ENCODE measurements around the gene ATRAID. TPM values are rescaled to one million over a fixed set of nuclear protein-coding genes. Genes with fewer than 3 reads are reported as not detected.

The ATRAID gene
- total RNA-seq, 4 donors from 2014 or later: 109 to 177 (median 141) TPM

DNA sequence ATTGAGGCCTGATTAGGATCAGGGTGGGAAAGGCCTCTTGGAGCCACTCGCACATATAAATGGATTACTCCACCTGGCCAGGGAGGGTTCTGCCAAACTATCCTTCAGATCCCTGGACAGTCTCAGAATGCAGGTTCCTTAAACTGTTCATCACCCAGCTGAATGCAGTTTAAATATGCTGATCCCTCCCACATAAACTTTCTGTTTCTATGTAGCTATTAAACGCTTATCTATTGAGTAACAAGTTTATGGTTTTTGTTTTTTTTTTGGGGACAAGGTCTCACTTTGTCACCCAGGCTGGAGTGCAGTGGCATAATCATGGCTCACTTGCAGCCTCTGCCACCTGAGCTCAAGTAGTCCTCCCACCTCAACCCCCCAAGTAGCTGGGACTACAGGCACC lies 7.2 kb downstream of the ATRAID start:
- no peak for TF ChIP-seq POLR2AphosphoS5 (IDR thresholded peaks at IDR 0.05)
- no peak for TF ChIP-seq POLR2A (IDR thresholded peaks at IDR 0.05)
- TF ChIP-seq EP300 (IDR thresholded peaks at IDR 0.05): no peak
- no peak for DNase-seq (ENCODE audit: low spot score in 2 of 2)
- Histone ChIP-seq H3K9me3 (no peaks in the 10 kb centered on the region), H3K36me3 (peaks cover 42% of the 10 kb centered on the region), H3K27ac (no peak overlapping the region), H3K4me3 (no peak overlapping the region), H3K27me3 (no peaks in the 10 kb centered on the region), H3K4me1 (peaks cover 22% of the 10 kb centered on the region)
- WGBS: 83% methylated on average over 2 of the region's 2 CpGs

GRCh38 chr2:27220091-27220490 lies 8.2 kb downstream of the ATRAID start:
- TF ChIP-seq POLR2AphosphoS5 (IDR thresholded peaks at IDR 0.05): no peak
- TF ChIP-seq CTCF (IDR thresholded peaks at IDR 0.05): no peak
- no peak for TF ChIP-seq POLR2A (IDR thresholded peaks at IDR 0.05)
- no peak for TF ChIP-seq EP300 (IDR thresholded peaks at IDR 0.05)
- Histone ChIP-seq H3K36me3 (peaks cover 47% of the 10 kb centered on the region), H3K9me3 (no peaks in the 10 kb centered on the region), H3K27ac (no peak overlapping the region), H3K4me3 (no peak overlapping the region), H3K4me1 (peaks cover 22% of the 10 kb centered on the region), H3K27me3 (no peaks in the 10 kb centered on the region)
- 94% methylated on average over 7 of the region's 7 CpGs for WGBS
- DNase-seq (ENCODE audit: low spot score in 2 of 2): no peak

- Histone ChIP-seq H3K4me3 (no peak overlapping the region), H3K27me3 (no peaks in the 10 kb centered on the region), H3K36me3 (peaks cover 50% of the 10 kb centered on the region), H3K4me1 (peaks cover 22% of the 10 kb centered on the region), H3K9me3 (no peaks in the 10 kb centered on the region), H3K27ac (no peak overlapping the region)
- DNase-seq (ENCODE audit: low spot score in 2 of 2): no peak
- 68% methylated on average over 3 of the region's 3 CpGs for WGBS
- TF ChIP-seq EP300 (IDR thresholded peaks at IDR 0.05) (no peak), CTCF (IDR thresholded peaks at IDR 0.05) (no peak), POLR2AphosphoS5 (IDR thresholded peaks at IDR 0.05) (no peak), POLR2A (IDR thresholded peaks at IDR 0.05) (no peak)
These were observed 9.3 kb downstream of the ATRAID start for GRCh38 chr2:27221166-27221565.

DNA sequence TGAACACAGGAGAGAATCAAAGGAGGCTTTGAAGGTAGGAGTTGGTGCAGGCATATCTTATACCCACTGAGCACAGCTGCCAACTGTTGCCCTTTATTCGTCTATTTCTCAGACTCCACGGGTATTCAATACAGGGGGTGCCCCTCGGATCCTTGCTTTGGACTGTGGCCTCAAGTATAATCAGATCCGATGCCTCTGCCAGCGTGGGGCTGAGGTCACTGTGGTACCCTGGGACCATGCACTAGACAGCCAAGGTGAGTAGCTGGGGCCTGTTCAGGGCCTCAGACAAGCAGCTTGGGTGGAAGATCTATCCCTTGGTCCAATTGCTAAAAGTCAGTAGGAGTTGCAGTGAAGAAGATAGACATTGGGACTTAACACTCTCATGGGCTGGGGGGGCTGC lies 10.6 kb downstream of the ATRAID start:
- H3K4me3 ChIP-seq: no peak overlapping the region
- H3K27ac ChIP-seq: no peak overlapping the region
- 98% methylated on average over 5 of the region's 5 CpGs for WGBS
- peaks cover 62% of the 10 kb centered on the region for H3K36me3 ChIP-seq
- TF ChIP-seq POLR2AphosphoS5 (IDR thresholded peaks at IDR 0.05): no peak
- no peak for TF ChIP-seq CTCF (IDR thresholded peaks at IDR 0.05)
- no peak for TF ChIP-seq EP300 (IDR thresholded peaks at IDR 0.05)
- TF ChIP-seq POLR2A (IDR thresholded peaks at IDR 0.05): no peak
- H3K27me3 ChIP-seq: no peaks in the 10 kb centered on the region
- H3K9me3 ChIP-seq: no peaks in the 10 kb centered on the region
- no peak for DNase-seq (ENCODE audit: low spot score in 2 of 2)
- H3K4me1 ChIP-seq: peaks cover 12% of the 10 kb centered on the region

- no peaks in the 10 kb centered on the region for H3K9me3 ChIP-seq
- peaks cover 2% of the 10 kb centered on the region for H3K4me1 ChIP-seq
- peaks cover 72% of the 10 kb centered on the region for H3K36me3 ChIP-seq
- WGBS: 95% methylated on average over 6 of the region's 6 CpGs
- H3K4me3 ChIP-seq: no peak overlapping the region
- no peak overlapping the region for H3K27ac ChIP-seq
- H3K27me3 ChIP-seq: no peaks in the 10 kb centered on the region
- DNase-seq (ENCODE audit: low spot score in 2 of 2): no peak
- TF ChIP-seq POLR2A (IDR thresholded peaks at IDR 0.05) (no peak), CTCF (IDR thresholded peaks at IDR 0.05) (no peak), POLR2AphosphoS5 (IDR thresholded peaks at IDR 0.05) (no peak), EP300 (IDR thresholded peaks at IDR 0.05) (no peak)
These were observed 11.6 kb downstream of the ATRAID start for GRCh38 chr2:27223416-27223815.

- Histone ChIP-seq H3K27me3 (no peaks in the 10 kb centered on the region), H3K4me1 (no peaks in the 10 kb centered on the region), H3K9me3 (no peaks in the 10 kb centered on the region), H3K4me3 (no peak overlapping the region), H3K27ac (no peak overlapping the region), H3K36me3 (peaks cover 87% of the 10 kb centered on the region)
- WGBS: 96% methylated on average over 8 of the region's 9 CpGs
- no peak for DNase-seq (ENCODE audit: low spot score in 2 of 2)
- no peak for TF ChIP-seq POLR2AphosphoS5 (IDR thresholded peaks at IDR 0.05)
- no peak for TF ChIP-seq POLR2A (IDR thresholded peaks at IDR 0.05)
- TF ChIP-seq CTCF (IDR thresholded peaks at IDR 0.05): no peak
- TF ChIP-seq EP300 (IDR thresholded peaks at IDR 0.05): no peak
These were observed 13.7 kb downstream of the ATRAID start for GRCh38 chr2:27225526-27225925.
